ENCODE data around the gene AKAP8L.

The AKAP8L gene

GRCh38 chr19:15457701-15458484 is 39.1 kb upstream of the AKAP8L start:
- no peak overlapping the region for H3K4me2 ChIP-seq (ENCODE audit: insufficient read depth, low read length)
- no peak for TF ChIP-seq EZH2 (IDR thresholded peaks at IDR 0.05; ENCODE audit: borderline replicate concordance, low read depth, low read length, severe bottlenecking)
- TF ChIP-seq, protein P1, sequence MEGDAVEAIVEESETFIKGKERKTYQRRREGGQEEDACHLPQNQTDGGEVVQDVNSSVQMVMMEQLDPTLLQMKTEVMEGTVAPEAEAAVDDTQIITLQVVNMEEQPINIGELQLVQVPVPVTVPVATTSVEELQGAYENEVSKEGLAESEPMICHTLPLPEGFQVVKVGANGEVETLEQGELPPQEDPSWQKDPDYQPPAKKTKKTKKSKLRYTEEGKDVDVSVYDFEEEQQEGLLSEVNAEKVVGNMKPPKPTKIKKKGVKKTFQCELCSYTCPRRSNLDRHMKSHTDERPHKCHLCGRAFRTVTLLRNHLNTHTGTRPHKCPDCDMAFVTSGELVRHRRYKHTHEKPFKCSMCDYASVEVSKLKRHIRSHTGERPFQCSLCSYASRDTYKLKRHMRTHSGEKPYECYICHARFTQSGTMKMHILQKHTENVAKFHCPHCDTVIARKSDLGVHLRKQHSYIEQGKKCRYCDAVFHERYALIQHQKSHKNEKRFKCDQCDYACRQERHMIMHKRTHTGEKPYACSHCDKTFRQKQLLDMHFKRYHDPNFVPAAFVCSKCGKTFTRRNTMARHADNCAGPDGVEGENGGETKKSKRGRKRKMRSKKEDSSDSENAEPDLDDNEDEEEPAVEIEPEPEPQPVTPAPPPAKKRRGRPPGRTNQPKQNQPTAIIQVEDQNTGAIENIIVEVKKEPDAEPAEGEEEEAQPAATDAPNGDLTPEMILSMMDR (IDR thresholded peaks at IDR 0.05; ENCODE audit: borderline replicate concordance, extremely low read depth, low read length, poor library complexity, severe bottlenecking): no peak
- no peaks in the 10 kb centered on the region for H3K9me3 ChIP-seq (ENCODE audit: insufficient read depth, low read length, severe bottlenecking)
- no peak overlapping the region for H3K4me3 ChIP-seq (ENCODE audit: low read depth in 1 of 2, low read length in 2 of 2)
- H3K4me1 ChIP-seq (ENCODE audit: insufficient read depth, low read length): peaks cover 7% of the 10 kb centered on the region
- H4K20me1 ChIP-seq (ENCODE audit: insufficient read depth, low read length): 0 out of 2 replicates have a peak, but pooled peaks cover 4% of the 10 kb centered on the region
- DNase-seq (no peak), ATAC-seq (ENCODE audit: insufficient read depth, low read depth) (no peak)
- H3K36me3 ChIP-seq (ENCODE audit: insufficient read depth, low read length): peaks cover 80% of the 10 kb centered on the region
- H3K27me3 ChIP-seq (ENCODE audit: insufficient read depth, low read length, poor library complexity): no peaks in the 10 kb centered on the region
- no peak overlapping the region for H3K9ac ChIP-seq (ENCODE audit: low read depth, low read length)
- no peak overlapping the region for H2AFZ ChIP-seq (ENCODE audit: low read depth, low read length)
- peaks cover 6% of the 10 kb centered on the region; the same call in 1 of the 2 replicates for H3K79me2 ChIP-seq (ENCODE audit: insufficient read depth, low read length)
- H3K27ac ChIP-seq (ENCODE audit: low read length): no peak overlapping the region

DNA sequence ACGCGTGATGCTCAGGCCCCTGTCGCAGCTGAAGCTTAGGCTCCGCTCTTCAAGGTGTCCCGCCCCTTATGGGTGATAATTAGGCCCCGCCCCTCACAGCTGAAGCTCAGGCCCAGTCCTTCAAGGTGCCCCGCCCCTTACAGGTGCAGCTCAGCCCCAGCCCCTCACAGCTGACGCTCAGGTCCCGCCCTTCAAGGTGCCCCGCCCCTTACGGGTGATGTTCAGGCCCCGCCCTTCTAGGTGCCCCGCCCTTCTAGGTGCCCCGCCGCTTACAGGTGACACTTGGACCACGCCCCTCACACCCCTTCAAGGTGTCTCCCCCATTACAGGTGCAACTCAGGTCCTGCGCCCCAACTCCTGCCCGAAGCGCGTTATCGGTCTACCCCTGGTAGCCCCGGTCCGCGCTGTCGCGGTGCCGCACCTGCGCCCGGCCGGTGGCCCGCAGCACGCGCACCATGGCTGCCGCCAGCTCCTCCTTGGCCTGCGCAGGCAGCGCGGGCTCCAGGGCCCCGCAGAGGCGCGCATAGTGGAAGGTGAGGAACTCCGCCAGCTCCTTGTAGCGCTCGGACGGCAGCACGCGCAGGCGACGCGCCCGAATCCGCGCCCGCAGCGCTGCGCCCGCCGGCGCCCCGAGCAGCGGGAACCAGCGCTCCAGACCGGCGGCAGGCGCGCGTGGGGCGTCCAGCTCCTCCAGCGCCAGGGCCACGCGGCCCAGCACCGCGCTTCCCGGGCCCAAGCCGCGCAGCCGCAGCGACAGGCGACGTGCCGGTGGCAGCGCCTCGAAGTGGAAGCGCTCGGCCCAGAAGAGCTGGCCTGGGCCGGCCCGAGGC is 38.3 kb upstream of the AKAP8L start:
- Histone ChIP-seq H3K27ac (ENCODE audit: low read length) (no peak overlapping the region), H3K9ac (ENCODE audit: low read depth, low read length) (no peak overlapping the region), H2AFZ (ENCODE audit: low read depth, low read length) (no peak overlapping the region), H3K9me3 (ENCODE audit: insufficient read depth, low read length, severe bottlenecking) (no peaks in the 10 kb centered on the region), H3K4me2 (ENCODE audit: insufficient read depth, low read length) (no peak overlapping the region), H4K20me1 (ENCODE audit: insufficient read depth, low read length) (peaks cover 4% of the 10 kb centered on the region; the same call in 1 of the 2 replicates), H3K4me3 (ENCODE audit: low read depth in 1 of 2, low read length in 2 of 2) (no peak overlapping the region), H3K4me1 (ENCODE audit: insufficient read depth, low read length) (no peaks in the 10 kb centered on the region), H3K36me3 (ENCODE audit: insufficient read depth, low read length) (peaks cover 81% of the 10 kb centered on the region), H3K27me3 (ENCODE audit: insufficient read depth, low read length, poor library complexity) (no peaks in the 10 kb centered on the region), H3K79me2 (ENCODE audit: insufficient read depth, low read length) (no peaks in the 10 kb centered on the region)
- TF ChIP-seq EZH2 (IDR thresholded peaks at IDR 0.05; ENCODE audit: borderline replicate concordance, low read depth, low read length, severe bottlenecking): no peak
- TF ChIP-seq, protein P1 (IDR thresholded peaks at IDR 0.05; ENCODE audit: borderline replicate concordance, extremely low read depth, low read length, poor library complexity, severe bottlenecking): no peak
- DNase-seq (no peak), ATAC-seq (ENCODE audit: insufficient read depth, low read depth) (no peak)

- Histone ChIP-seq H3K36me3 (ENCODE audit: insufficient read depth, low read length) (peaks cover 80% of the 10 kb centered on the region), H4K20me1 (ENCODE audit: insufficient read depth, low read length) (peaks cover 4% of the 10 kb centered on the region; the same call in 1 of the 2 replicates), H3K27ac (ENCODE audit: low read length) (no peak overlapping the region), H3K9ac (ENCODE audit: low read depth, low read length) (no peak overlapping the region), H3K4me3 (ENCODE audit: low read depth in 1 of 2, low read length in 2 of 2) (no peak overlapping the region), H3K9me3 (ENCODE audit: insufficient read depth, low read length, severe bottlenecking) (no peaks in the 10 kb centered on the region), H3K79me2 (ENCODE audit: insufficient read depth, low read length) (no peaks in the 10 kb centered on the region), H3K4me2 (ENCODE audit: insufficient read depth, low read length) (no peak overlapping the region), H3K4me1 (ENCODE audit: insufficient read depth, low read length) (no peaks in the 10 kb centered on the region), H2AFZ (ENCODE audit: low read depth, low read length) (no peak overlapping the region), H3K27me3 (ENCODE audit: insufficient read depth, low read length, poor library complexity) (no peaks in the 10 kb centered on the region)
- DNase-seq (no peak), ATAC-seq (ENCODE audit: insufficient read depth, low read depth) (no peak)
- no peak for TF ChIP-seq EZH2 (IDR thresholded peaks at IDR 0.05; ENCODE audit: borderline replicate concordance, low read depth, low read length, severe bottlenecking)
- TF ChIP-seq, protein P1 (IDR thresholded peaks at IDR 0.05; ENCODE audit: borderline replicate concordance, extremely low read depth, low read length, poor library complexity, severe bottlenecking): no peak
Measured at GRCh38 chr19:15456441-15456840, 37.7 kb upstream of the AKAP8L start.
